Measurements from ENCODE around the gene LRMDA. TPM values are rescaled to one million over a fixed set of nuclear protein-coding genes. Genes with fewer than 3 reads are reported as not detected.

LRMDA gene
- total and polyA plus RNA-seq, 2 of the 13 experiments (the other 11 are each of a cell fraction or from before 2014, with no cell fraction given), result 13.4 to 22.0 TPM

- Histone ChIP-seq H3K27me3 (ENCODE audit: control insufficient read depth in 1 of 2, insufficient read depth in 2 of 2, low read length in 2 of 2) (no peaks in the 10 kb centered on the region), H3K27ac (ENCODE audit: extremely low read length, insufficient read depth, low read length) (no peak overlapping the region), H3K9me3 (ENCODE audit: low read length) (no peaks in the 10 kb centered on the region), H3K9ac (ENCODE audit: insufficient read depth, low read depth, low read length) (no peak overlapping the region), H3K79me2 (ENCODE audit: insufficient read depth, low read length) (no peaks in the 10 kb centered on the region), H3K4me1 (ENCODE audit: insufficient read depth, low read length) (no peaks in the 10 kb centered on the region), H3K4me2 (ENCODE audit: low read depth, low read length) (no peak overlapping the region), H3K36me3 (replicated peaks in 1 of 2; ENCODE audit: control insufficient read depth in 1 of 2, insufficient read depth in 2 of 2, low read length in 2 of 2) (no peaks in the 10 kb centered on the region), H3K4me3 (replicated peaks in 1 of 3; ENCODE audit: insufficient read depth in 1 of 3, low read depth in 2 of 3, low read length in 3 of 3) (no peak overlapping the region), H2AFZ (ENCODE audit: low read length) (no peak overlapping the region), H4K20me1 (ENCODE audit: insufficient read depth, low read length) (no peaks in the 10 kb centered on the region)
- whole genome bisulfite sequencing (ENCODE audit: low lambda C conversion rate), result 100% methylated on average over 1 of the region's 1 CpG
- DNase-seq (ENCODE audit: low spot score) (no peak), ATAC-seq (no peak), FAIRE-seq (no peak)
- no TSS peak for BruUV-seq (replicated peaks)
- CTCF ChIA-PET (ENCODE audit: low intra/inter-chr PET ratio, low total read pairs), result no interaction called here
- TF ChIP-seq KDM6A (CRISPR knock-in tag; IDR thresholded peaks at IDR 0.05; ENCODE audit: low read depth), result no peak
- no peak for TF ChIP-seq HMGXB4 (CRISPR knock-in tag; IDR thresholded peaks at IDR 0.05; ENCODE audit: borderline replicate concordance in 1 of 2, low read depth in 1 of 2)
- no peak for TF ChIP-seq SKI (IDR thresholded peaks at IDR 0.05; ENCODE audit: partially characterized antibody)
- TF ChIP-seq KAT7 (CRISPR knock-in tag; IDR thresholded peaks at IDR 0.05; ENCODE audit: borderline replicate concordance), result no peak
- no peak for TF ChIP-seq ZNF263 (CRISPR knock-in tag; IDR thresholded peaks at IDR 0.05)
- no peak for TF ChIP-seq ZBTB7A (CRISPR knock-in tag; IDR thresholded peaks at IDR 0.05)
- no peak for TF ChIP-seq ZNF776 (CRISPR knock-in tag; IDR thresholded peaks at IDR 0.05)
- TF ChIP-seq KLF12 (CRISPR knock-in tag; IDR thresholded peaks at IDR 0.05; ENCODE audit: borderline replicate concordance), result no peak
- TF ChIP-seq NFKB2 (CRISPR knock-in tag; IDR thresholded peaks at IDR 0.05; ENCODE audit: borderline replicate concordance), result no peak
- TF ChIP-seq IKZF4 (CRISPR knock-in tag; IDR thresholded peaks at IDR 0.05; ENCODE audit: borderline replicate concordance, low read depth, not compliant biosample characterization), result no peak
- TF ChIP-seq SETDB1 (CRISPR knock-in tag; IDR thresholded peaks at IDR 0.05; ENCODE audit: borderline replicate concordance), result no peak
- TF ChIP-seq, protein P1, sequence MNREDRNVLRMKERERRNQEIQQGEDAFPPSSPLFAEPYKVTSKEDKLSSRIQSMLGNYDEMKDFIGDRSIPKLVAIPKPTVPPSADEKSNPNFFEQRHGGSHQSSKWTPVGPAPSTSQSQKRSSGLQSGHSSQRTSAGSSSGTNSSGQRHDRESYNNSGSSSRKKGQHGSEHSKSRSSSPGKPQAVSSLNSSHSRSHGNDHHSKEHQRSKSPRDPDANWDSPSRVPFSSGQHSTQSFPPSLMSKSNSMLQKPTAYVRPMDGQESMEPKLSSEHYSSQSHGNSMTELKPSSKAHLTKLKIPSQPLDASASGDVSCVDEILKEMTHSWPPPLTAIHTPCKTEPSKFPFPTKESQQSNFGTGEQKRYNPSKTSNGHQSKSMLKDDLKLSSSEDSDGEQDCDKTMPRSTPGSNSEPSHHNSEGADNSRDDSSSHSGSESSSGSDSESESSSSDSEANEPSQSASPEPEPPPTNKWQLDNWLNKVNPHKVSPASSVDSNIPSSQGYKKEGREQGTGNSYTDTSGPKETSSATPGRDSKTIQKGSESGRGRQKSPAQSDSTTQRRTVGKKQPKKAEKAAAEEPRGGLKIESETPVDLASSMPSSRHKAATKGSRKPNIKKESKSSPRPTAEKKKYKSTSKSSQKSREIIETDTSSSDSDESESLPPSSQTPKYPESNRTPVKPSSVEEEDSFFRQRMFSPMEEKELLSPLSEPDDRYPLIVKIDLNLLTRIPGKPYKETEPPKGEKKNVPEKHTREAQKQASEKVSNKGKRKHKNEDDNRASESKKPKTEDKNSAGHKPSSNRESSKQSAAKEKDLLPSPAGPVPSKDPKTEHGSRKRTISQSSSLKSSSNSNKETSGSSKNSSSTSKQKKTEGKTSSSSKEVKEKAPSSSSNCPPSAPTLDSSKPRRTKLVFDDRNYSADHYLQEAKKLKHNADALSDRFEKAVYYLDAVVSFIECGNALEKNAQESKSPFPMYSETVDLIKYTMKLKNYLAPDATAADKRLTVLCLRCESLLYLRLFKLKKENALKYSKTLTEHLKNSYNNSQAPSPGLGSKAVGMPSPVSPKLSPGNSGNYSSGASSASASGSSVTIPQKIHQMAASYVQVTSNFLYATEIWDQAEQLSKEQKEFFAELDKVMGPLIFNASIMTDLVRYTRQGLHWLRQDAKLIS (CRISPR knock-in tag; IDR thresholded peaks at IDR 0.05), result no peak
- no peak for TF ChIP-seq ZNF644 (CRISPR knock-in tag; IDR thresholded peaks at IDR 0.05; ENCODE audit: low read depth)
- POLR2A ChIA-PET, result no interaction called here
- intact Hi-C loops (cut with micrococcal nuclease; ENCODE audit: unreplicated experiment) (no loop called here), in situ Hi-C loops (cut with HindIII; ENCODE audit: extremely low pct_ligation_motif_present, low pct_unique_long_range_greater_than_20kb) (no loop called here)
Measured at GRCh38 chr10:75838486-75838885, 407.1 kb downstream of the LRMDA start.

Data from HepG2 (cell line).